Measurements from ENCODE around the gene MEMO1.
"Not testable (repeated sequence)": the region's sequence is repeated elsewhere in the genome, so short reads cannot be mapped to it uniquely, and the experiment has no call there.

MEMO1 gene

DNA sequence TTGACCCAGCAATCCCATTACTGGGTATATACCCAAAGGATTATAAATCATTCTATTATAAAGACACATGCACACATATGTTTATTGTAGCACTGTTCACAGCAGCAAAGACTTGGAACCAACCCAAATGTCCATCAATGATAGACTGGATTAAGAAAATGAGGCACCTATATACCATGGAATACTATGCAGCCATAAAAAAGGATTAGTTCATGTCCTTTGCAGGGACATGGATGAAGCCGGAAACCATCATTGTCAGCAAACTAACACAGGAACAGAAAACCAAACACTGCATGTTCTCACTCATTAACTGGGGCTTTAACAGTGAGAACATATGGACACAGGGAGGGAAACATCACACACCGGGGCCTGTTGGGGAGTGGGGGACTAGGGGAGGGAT, 110.7 kb downstream of the MEMO1 start:
- not testable (repeated sequence) for DNase-seq

DNA sequence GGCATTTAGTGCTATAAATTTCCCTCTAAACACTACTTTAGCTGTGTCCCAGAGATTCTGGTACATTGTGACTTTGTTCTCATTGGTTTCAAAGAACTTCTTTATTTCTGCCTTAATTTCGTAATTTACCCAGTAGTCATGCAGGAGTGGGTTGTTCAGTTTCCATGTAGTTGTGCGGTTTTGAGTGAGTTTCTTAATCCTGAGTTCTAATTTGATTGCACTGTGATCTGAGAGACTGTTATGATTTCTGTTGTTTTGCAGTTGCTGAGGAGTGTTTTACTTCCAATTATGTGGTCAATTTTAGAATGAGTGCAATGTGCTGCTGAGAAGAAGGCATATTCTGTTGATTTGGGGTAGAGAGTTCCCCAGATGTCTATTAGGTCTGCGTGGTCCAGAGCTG, 112.5 kb downstream of the MEMO1 start:
- DNase-seq = not testable (repeated sequence)

DNA sequence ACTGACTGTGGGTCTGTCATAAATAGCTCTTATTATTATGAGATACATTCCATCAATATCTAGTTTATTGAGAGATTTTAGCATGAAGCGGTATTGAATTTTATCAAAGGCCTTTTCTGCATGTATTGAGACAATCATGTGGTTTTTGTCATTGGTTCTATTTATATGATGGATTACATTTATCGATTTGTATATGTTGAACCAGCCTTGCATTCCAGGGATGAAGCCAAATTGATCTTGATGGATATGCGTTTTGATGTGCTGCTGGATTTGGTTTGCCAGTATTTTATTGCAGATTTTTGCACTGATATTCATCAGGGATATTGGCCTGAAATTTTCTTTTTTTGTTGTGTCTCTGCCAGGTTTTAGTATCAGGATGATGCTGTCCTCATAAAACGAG, 113.5 kb downstream of the MEMO1 start:
- DNase-seq = not testable (repeated sequence)

DNA sequence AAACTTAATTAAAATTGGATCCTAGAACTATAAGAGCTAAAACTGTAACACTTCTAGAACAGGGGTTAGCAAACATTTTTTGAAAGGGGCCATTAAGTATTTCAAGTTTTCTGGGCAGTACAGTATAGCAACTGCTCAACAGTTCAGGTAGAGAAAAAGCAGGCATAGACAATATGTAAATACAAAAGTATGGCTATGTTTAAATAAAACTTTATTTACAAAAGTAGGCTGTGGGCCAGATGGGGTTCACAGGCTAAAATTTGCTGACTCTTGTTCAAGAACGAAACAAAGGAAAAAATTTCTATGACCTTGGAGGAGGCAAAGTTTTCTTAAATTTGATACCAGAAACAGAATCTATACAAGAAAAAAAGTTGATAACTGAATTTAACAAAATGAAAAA, 114.5 kb downstream of the MEMO1 start:
- DNase-seq = no peak

- DNase-seq = no peak
These were observed 116.2 kb downstream of the MEMO1 start for GRCh38 chr2:31894656-31895055.

- DNase-seq = no peak
These were observed 117.7 kb downstream of the MEMO1 start for GRCh38 chr2:31893094-31893493.

- DNase-seq = no peak
These were observed 121.8 kb downstream of the MEMO1 start for GRCh38 chr2:31889044-31889443.

DNA sequence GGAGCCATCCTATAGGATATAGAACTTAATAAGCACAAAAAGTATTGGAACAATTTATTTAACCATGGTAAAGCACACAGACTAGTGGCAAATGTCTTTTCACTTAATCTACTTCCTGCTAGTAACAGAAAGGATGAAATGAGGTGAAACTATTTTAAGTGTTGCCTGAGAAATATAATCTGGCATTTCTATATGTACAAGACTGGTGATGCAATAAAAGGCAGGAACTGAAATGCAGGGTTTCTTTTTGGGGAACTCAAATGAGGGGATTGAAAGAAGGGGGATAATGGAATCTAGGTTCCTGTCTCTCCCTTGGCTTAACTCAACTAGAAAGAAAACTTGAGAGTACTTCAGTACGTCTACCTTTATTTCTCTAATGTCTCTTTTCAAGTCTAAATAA, 122.3 kb downstream of the MEMO1 start:
- no peak for DNase-seq

DNA sequence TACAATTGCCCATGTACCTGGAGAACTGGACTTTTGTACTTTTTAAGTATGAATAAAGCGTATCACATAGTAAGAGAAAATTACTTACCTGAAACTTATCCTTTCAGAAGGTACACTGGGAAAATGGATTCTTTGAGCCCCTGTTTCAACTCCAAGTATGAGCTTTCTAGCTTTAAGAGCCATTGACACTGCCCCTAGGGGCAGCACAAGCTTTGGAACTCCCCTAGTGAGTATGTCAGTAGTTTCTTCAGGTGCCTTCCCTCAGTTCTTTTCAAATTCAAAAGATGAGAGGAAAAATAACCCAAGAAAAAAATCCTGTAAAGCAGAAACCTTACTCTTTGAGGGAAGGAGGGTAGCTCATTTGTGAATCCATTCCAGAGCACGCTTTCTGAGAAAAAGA, 124.1 kb downstream of the MEMO1 start:
- no peak for DNase-seq

- DNase-seq = no peak
These were observed 133.8 kb downstream of the MEMO1 start for GRCh38 chr2:31877008-31877407.

DNA sequence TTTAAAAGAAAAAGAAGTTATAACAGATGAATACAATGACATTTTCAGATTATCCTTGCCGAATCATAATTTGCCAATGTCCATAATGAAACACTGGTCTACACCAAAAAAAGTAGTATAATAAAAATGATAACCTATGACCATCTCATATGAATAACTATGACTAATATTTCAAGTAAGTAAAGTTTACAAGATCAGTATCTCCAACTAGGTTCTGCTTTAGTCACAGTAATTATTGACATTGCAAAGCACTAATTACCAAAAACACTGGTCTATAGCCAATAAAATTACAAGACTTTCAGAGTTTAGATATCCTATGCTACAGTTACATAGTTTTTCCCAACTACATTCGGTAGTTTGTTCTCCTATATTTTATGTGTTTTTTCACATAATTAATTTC, 136.7 kb downstream of the MEMO1 start:
- no peak for DNase-seq

DNA sequence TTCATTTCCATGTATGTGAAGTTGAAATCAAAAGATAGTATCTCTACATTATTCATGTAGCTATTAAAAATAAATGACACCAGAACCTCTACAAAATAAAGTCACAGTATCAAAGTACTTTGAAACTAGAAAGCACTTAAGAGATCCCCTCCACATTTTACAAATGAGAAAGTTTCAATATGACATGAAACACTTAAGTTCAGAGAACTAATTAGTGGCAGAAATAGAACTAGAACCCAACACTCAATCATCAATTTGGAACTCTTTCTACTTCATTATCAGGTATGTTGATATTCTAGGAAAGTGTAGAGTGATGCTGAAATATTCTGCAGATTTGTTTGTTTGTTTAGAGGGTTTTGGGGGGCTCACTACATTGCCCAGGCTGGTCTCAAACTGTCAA, 145.6 kb downstream of the MEMO1 start:
- DNase-seq = no peak

DNA sequence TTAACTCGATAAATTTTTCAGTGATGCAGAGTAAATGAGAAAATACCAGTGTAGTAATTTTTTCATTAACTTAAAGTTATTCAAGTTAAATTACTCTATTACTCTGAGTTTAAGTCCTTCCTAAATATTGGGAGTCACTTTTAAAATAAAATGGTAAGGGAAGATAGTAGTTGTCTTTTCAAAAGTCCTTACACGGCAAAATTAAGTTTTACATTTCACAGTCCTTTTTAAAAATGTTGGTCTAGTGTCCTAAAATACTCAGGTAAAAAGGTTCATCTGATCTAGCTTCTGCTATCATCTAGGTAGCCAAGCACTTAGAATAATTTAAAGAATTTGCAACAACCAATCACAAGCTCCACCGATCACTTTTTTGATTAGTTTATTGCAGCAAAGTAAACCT, 146.9 kb downstream of the MEMO1 start:
- no peak for DNase-seq

DNA sequence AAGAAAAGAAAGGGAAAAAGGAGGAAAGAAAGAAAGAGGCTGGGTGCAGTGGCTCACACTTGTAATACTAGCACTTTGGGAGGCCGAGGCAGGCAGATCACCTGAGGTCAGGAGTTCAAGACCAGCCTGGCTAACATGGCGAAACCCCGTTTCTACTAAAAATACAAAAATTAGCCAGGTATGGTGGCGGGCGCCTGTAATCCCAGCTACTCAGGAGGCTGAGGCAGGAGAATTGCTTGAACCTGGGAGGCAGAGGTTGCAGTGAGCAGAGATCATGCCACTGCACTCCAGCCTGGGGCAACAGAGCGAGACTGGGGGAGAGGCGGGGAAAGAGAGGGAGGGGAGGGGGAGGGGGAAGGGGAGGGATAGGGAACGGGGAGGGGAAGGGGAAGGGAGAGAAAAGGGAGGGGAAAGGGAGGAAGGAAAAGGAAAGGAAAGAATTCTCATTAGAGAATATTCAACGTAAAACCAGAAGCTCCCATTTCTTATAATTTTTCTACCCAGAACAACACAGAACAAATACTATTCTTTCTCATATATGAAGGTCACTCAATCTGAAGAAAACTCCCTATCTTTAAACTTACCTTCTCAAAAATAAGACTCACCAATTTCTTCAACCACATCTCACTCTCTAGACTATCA, 147.7 kb downstream of the MEMO1 start:
- DNase-seq = not testable (repeated sequence)

DNA sequence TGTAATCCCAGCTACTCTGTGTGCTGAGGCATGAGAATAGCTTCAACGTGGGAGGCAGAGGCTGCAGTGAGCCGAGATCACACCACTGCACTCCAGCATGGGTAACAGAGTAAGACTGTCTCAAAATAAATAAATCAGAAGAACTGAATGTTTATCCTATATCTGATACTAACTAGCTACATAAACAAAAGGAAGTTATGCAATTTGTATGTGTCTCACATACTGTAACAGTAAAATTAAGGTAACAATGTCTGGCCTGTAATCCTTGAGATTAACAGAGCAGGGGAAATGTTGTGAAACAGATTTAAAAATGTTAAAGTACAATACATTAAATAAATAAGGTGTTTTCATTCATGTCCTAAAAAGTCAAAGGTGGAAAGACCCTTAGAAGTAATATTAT, 150.8 kb downstream of the MEMO1 start:
- no peak for DNase-seq

DNA sequence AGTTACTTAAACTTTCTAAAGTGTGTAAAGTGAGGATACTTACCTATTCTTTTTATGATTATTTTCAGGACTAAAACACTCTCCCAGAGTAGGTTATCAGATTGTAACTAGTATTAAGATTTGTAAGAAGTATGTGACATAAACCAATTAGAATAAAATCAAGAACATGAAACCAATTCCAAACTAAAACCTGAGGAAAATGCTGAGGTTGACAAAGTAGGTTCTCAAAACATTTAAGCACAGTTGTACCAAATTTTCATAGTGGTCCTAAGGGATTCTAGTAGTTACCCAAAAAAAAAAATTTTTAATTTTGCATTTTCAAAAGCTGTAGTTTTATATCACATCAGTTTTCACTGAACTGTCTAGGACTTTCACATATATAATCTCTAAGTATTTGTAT, 157.3 kb downstream of the MEMO1 start:
- DNase-seq = no peak

DNA sequence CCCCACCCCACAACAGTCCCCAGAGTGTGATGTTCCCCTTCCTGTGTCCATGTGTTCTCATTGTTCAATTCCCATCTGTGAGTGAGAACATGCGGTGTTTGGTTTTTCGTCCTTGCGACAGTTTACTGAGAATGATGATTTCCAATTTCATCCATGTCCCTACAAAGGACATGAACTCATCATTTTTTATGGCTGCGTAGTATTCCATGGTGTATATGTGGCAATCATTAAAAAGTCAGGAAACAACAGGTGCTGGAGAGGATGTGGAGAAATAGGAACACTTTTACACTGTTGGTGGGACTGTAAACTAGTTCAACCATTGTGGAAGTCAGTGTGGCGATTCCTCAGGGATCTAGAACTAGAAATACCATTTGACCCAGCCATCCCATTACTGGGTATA, 168.7 kb downstream of the MEMO1 start:
- DNase-seq = not testable (repeated sequence)

DNA sequence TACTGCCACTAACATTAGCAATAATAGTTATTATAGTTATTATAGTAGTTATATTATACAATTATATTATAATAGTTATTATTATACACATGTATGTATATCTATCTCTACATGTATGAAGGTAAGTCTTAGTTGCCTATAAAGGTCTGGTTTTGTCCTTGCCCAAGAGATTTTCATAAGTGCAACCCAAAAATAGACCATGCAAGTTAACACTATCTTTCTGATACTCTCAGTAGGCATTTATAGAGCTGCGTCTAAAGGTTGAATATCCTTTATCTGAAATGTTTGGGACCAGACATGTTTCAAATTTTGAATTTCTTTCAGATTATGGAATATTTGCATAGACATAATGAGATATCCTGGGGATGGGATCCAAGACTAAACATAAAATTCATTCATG, 175.4 kb downstream of the MEMO1 start:
- DNase-seq = no peak

- DNase-seq = no peak
These were observed 178.4 kb downstream of the MEMO1 start for GRCh38 chr2:31832363-31832762.

DNA sequence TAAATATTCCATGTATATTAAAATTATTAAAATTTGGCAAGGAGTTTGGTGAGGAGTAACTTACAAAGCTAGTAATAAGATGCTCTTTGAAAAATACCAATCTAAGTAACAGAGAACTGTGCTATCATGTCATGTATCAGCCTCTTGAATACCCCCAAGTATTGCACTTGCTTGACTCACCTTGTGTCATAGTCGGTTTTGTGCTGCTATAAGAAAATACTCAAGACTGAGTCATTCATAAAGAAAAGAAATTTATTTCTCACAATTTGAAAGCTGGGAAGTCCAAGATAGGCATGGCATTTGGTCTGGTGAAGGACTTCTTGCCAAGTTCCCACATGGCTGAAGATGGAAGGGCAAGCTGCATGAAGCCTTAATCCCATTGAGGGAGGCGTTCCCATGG, 179.2 kb downstream of the MEMO1 start:
- no peak for DNase-seq

DNA sequence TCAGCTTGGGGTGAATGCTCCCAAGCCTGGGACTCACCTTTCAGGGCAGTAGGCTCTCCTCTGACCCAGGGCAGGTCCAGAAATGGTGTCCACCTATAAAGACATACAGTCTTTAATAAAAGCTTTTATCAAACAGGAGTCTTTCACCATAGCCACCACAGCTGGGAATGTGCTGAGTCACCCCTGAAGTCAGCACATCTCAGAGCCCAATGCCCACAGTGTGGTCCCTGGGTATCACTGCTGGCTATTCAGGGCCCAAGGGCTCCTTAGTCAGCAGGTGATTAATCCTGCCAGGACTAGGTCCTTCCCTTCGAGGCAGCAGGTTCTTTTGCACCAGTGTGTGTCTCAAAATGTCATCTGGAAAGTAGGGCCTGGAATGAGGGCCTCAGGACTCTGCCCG, 181.9 kb downstream of the MEMO1 start:
- DNase-seq = no peak

DNA sequence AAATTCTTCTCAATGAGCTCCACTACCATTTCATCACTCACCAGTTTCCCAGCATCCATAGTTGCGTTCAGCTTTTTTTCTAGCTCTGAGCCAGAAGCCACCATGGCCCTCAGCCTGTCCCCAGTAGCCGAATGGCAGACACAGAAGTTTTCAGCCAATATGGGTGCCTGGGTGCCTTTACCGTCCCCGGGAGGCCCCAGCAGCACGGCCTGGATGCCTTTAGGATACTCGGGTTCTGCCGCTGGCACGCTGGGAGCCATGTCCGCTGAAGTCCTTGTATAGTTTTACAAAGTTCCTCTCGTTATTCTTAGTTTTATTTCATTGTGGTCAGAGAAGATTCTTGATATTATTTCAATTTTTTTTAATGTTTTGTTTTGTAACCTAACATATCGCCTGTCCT, 187.2 kb downstream of the MEMO1 start:
- no peak for DNase-seq

DNA sequence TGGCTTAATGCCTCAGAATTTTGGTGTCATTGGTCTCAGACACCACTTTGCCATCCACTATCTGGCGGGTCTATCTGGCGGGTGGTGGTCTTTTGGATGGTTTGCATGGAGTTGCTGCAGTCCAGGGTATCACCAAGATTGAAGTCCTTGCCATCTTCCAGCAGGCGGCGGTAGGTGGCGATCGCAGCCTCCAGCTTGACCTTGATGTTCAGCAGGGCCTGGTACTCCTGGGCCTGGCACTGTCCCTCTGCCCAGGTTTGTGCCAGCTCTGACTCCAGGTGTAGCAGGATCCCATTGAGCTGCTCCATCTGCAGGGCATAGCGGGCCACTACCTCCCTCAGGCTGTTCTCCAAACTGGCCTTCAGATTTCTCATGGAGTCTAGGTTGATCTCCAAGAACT, 188.2 kb downstream of the MEMO1 start:
- DNase-seq = no peak

Measured in bone marrow (tissue), 2 donors.